Mesothelial cell of epicardium (in vitro differentiated cells): ENCODE results near the gene SIX5. TPM values are rescaled to one million over a fixed set of nuclear protein-coding genes. Genes with fewer than 3 reads are reported as not detected.
A peak's percentile ranks its signal among the peaks of the same experiment; 100 is the strongest.

Source experiments
- DNase-seq, 2 experiments: peaks; one replicate each; pipeline ENCODE4 v3.0.0; 2021; ENCODE audit warnings: low spot score in 2 of 2; ENCODE audit not compliant: unreplicated experiment in 2 of 2
- H3K27ac Mint-ChIP-seq: 2 replicates; pipeline ENCODE4 v1.8.0; 2021; ENCODE audit warnings: mixed read lengths
- H3K27me3 Mint-ChIP-seq: 2 replicates; pipeline ENCODE4 v1.8.0; 2021; ENCODE audit warnings: low read depth, mixed read lengths
- H3K36me3 Mint-ChIP-seq: 2 replicates; pipeline ENCODE4 v1.8.0; 2021; ENCODE audit warnings: mixed read lengths
- H3K4me1 Mint-ChIP-seq: 2 replicates; pipeline ENCODE4 v1.8.0; 2021; ENCODE audit warnings: mixed read lengths
- H3K4me3 Mint-ChIP-seq: 2 replicates; pipeline ENCODE4 v1.8.0; 2021; ENCODE audit warnings: mild to moderate bottlenecking, moderate library complexity, mixed read lengths
- H3K9me3 Mint-ChIP-seq: 2 replicates; pipeline ENCODE4 v1.8.0; 2021; ENCODE audit warnings: mixed read lengths
- CTCF ChIP-seq: fragments of 200-600 bp; sonication (generic); IDR thresholded peaks from one replicate; pipeline ENCODE4 v1.5.0; 2021; ENCODE audit warnings: antibody characterized with exemption; ENCODE audit not compliant: unreplicated experiment
- total RNA-seq: library from RNA; stranded (reverse); gene quantifications from 3 replicates; pipeline ENCODE4 v1.2.1, GENCODE V29; 2021

SIX5 gene
- total RNA-seq, 1 donor from 2014 or later: 50.3 TPM

DNA sequence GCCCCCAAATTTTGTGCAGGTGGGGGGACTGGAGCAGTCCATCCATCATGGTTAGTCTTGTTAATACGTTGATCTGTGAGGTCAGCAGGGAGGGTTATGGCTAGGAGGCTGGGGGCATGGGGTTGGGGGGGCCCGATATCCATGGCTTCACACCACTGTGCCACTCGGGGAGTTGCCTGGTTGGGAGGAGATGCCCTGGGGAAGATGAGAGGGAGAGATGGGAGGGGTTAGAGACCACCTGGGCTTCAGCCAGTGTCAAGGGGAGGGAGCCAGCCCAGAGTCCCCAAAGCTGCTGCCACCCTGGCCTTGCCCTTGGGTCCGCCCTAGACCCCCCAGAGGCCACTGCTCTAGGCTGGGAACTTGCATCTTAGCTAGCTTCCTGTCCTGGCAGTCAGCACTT lies 15.0 kb upstream of the SIX5 start:
- H3K27me3 Mint-ChIP-seq: no peaks in the 10 kb centered on the region
- no peak overlapping the region for H3K4me3 Mint-ChIP-seq
- H3K4me1 Mint-ChIP-seq: peaks cover 27% of the 10 kb centered on the region
- DNase-seq: no peak
- no peaks in the 10 kb centered on the region for H3K9me3 Mint-ChIP-seq
- H3K27ac Mint-ChIP-seq: peak overlapping the region; percentile 85
- TF ChIP-seq CTCF: no peak
- H3K36me3 Mint-ChIP-seq: peaks cover 20% of the 10 kb centered on the region

- peaks cover 34% of the 10 kb centered on the region for H3K4me1 Mint-ChIP-seq
- H3K4me3 Mint-ChIP-seq: peak overlapping the region; percentile 45
- peak overlapping the region; percentile 85 for H3K27ac Mint-ChIP-seq
- DNase-seq: no peak
- TF ChIP-seq CTCF: no peak
- H3K27me3 Mint-ChIP-seq: no peaks in the 10 kb centered on the region
- no peaks in the 10 kb centered on the region for H3K9me3 Mint-ChIP-seq
- H3K36me3 Mint-ChIP-seq: peaks cover 13% of the 10 kb centered on the region
Observed at GRCh38 chr19:45782820-45783785, 14.1 kb upstream of the SIX5 start.

DNA sequence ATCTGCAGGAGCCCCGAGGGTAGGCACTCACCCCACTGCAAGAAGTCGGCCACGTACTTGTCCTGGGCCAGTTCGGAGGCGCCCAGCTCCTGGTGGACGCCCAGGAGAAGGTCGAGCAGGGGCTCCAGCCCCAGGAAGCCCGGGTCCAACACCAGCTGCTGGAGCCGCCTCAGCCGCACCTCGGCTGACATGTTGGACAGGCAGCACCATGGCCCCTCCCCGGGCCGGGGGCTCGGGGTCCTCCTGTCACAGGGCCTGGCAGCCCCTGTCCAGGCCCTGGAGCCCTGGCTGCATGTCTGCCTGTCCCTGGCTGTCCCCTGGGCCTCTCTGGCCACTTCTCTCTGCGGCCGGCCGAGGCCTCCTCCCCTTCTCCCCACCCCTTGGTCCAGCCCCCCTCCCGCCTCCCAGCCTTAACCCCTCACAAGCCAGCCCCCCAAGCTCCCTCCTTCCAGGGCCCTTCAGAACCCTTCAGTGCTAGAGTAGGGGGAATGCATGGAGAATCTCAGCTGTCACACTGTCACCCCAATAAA lies 13.2 kb upstream of the SIX5 start, which contains the start of gene DMPK:
Gene DMPK (minus strand): TSS at position 329 of the 530 bp plus-strand sequence. CDS start 138 bp downstream, at position 191.
- H3K27ac Mint-ChIP-seq: peak within 1 kb of the TSS; percentile 85
- H3K36me3 Mint-ChIP-seq: peaks cover 12% of the 10 kb centered on the region
- DNase-seq: no peak
- H3K4me3 Mint-ChIP-seq: peak within 1 kb of the TSS; percentile 46
- H3K4me1 Mint-ChIP-seq: peaks cover 34% of the 10 kb centered on the region
- TF ChIP-seq CTCF: no peak
- H3K27me3 Mint-ChIP-seq: no peaks in the 10 kb centered on the region
- H3K9me3 Mint-ChIP-seq: no peaks in the 10 kb centered on the region

DNA sequence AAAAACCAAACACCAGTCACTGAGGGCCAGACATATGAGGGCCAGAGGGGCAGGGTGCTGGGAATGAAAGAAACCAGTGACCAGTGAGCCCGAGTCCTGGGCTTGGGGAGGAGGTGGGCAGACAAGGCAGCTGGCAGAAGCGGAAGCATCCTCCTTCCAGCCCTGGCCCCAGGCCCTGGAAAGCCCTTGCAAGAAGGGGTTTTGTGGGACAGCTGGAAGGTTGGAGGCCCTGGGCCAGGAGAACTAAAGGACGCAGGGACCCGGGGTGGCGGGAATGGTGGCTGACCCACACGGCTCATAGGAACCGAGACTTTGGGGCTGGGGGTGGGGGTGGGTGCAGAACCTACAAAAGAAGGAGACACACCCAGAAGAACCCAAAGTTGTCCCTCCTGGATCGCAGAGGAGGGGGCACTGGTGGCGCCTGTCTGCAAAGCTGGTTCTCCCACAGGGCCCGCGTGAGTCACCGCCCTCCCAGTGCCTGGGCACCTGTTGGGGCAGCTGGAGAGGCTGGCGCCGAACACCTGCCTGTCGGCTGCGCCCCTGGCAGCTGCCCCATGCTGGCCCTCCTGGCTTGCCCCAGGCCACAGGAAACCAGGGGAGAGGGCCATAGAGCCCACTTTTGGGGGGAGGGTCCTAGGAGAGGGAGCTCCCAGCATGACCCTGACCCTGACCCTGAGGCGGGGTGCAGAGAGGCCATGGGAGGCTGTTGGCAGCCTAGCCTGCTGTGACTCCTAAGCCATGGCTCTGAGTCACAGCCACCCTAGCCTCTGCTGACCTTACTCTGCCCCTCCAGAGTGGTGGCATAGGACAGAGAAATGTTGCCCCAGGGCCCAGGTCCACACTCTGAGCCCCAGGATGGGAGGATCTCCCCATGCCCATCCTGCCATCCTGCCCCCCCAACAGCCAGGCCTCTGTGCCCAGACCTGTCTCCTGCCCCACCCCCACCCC lies 12.4 kb upstream of the SIX5 start:
- TF ChIP-seq CTCF: no peak
- Mint-ChIP-seq H3K9me3 (no peaks in the 10 kb centered on the region), H3K36me3 (peaks cover 14% of the 10 kb centered on the region), H3K27ac (no peak overlapping the region), H3K27me3 (no peaks in the 10 kb centered on the region), H3K4me3 (peak overlapping the region; percentile 46), H3K4me1 (peaks cover 34% of the 10 kb centered on the region)
- no peak for DNase-seq

DNA sequence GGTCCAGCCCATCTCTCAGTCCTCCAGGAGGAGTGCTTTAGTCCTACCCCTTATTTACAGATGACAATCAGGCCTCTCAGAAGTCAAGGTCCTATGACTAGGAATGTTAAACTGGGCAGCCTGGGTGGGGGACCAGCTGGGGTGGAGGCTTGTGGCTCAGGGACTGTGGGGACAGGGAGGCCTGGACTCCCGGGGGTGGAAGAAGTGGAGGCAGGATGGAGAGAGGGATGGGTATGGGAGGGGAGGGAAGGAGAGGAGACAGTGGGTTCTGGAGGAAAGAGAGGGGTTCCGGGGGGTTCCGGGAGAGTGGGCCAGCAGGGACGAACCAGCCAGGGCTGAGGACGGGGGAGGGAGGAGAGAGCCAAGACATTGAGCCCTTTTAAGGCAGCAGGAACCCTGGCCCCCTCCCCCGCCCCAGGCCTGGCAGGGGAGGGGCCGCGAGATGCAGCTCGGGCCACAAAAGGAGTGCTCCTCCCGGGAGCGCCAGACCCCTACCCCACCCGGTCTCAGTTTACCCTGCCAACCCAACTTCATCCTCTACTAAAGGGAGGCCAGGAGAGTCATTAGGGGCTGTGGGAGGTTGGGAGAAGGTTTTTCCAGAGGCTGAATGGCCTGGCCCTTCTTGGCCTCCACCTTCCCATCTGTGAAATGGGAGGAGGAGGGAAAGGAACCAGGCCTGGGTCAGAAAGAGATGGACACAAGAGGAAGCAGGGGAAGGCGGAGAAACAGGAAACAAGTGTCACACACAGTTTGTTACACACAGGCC lies 11.6 kb upstream of the SIX5 start:
- peak overlapping the region; percentile 42 for H3K4me3 Mint-ChIP-seq
- DNase-seq: no peak
- peaks cover 14% of the 10 kb centered on the region for H3K36me3 Mint-ChIP-seq
- H3K27me3 Mint-ChIP-seq: no peaks in the 10 kb centered on the region
- H3K27ac Mint-ChIP-seq: no peak overlapping the region
- no peak for TF ChIP-seq CTCF
- no peaks in the 10 kb centered on the region for H3K9me3 Mint-ChIP-seq
- H3K4me1 Mint-ChIP-seq: peaks cover 34% of the 10 kb centered on the region
